Smooth muscle cell (in vitro differentiated cells): ENCODE data around the gene MAML1. TPM values are rescaled to one million over a fixed set of nuclear protein-coding genes. Genes with fewer than 3 reads are reported as not detected.
"Not testable (repeated sequence)": the region's sequence is repeated elsewhere in the genome, so short reads cannot be mapped to it uniquely, and the experiment has no call there.

ENCODE experiments used
- DNase-seq: peaks from one replicate; lab custom pipeline; 2025; ENCODE audit not compliant: unreplicated experiment; lab: John Stamatoyannopoulos, UW
- H2AFZ ChIP-seq: fragments of 200-600 bp; sonication (generic); 2 replicates; pipeline ENCODE4 v1.6.0; 2016; ENCODE audit warnings: antibody characterized with exemption, low read depth, mild to moderate bottlenecking
- H3F3A ChIP-seq: fragments of 200-600 bp; sonication (generic); 2 replicates; pipeline ENCODE4 v1.6.0; 2017; ENCODE audit warnings: antibody characterized with exemption, low read depth
- H3K27ac ChIP-seq: fragments of 200-600 bp; sonication (generic); 2 replicates; pipeline ENCODE4 v1.5.1; 2016; ENCODE audit warnings: low read depth, mild to moderate bottlenecking
- H3K27me3 ChIP-seq: fragments of 200-600 bp; sonication (generic); 2 replicates; pipeline ENCODE4 v1.6.1; 2016; ENCODE audit warnings: low read depth, mild to moderate bottlenecking
- H3K36me3 ChIP-seq: fragments of 200-600 bp; sonication (generic); 2 replicates; pipeline ENCODE4 v1.5.1; 2016; ENCODE audit warnings: low read depth
- H3K4me1 ChIP-seq: fragments of 200-600 bp; sonication (generic); 2 replicates; pipeline ENCODE4 v1.5.1; 2016; ENCODE audit warnings: low read depth
- H3K4me2 ChIP-seq: fragments of 200-600 bp; sonication (generic); 2 replicates; pipeline ENCODE4 v1.6.0; 2016; ENCODE audit warnings: mild to moderate bottlenecking
- H3K4me3 ChIP-seq: fragments of 200-600 bp; sonication (generic); 2 replicates; pipeline ENCODE4 v1.5.1; 2016; ENCODE audit warnings: mild to moderate bottlenecking
- H3K79me2 ChIP-seq: fragments of 200-600 bp; sonication (generic); 2 replicates; pipeline ENCODE4 v1.6.0; 2016; ENCODE audit warnings: low read depth, mild to moderate bottlenecking
- H3K9ac ChIP-seq: fragments of 200-600 bp; sonication (generic); 2 replicates; pipeline ENCODE4 v1.6.0; 2016; ENCODE audit warnings: low read depth
- H3K9me3 ChIP-seq: fragments of 200-600 bp; sonication (generic); replicated peaks from 2 replicates; pipeline ENCODE4 v1.5.1; 2016; ENCODE audit warnings: low read depth
- H4K20me1 ChIP-seq: fragments of 200-600 bp; sonication (generic); 2 replicates; pipeline ENCODE4 v1.6.0; 2016; ENCODE audit warnings: low read depth
- CTCF ChIP-seq: fragments of 200-600 bp; sonication (generic); IDR thresholded peaks from 2 replicates; pipeline ENCODE4 v1.5.1; 2017; ENCODE audit warnings: borderline replicate concordance, mild to moderate bottlenecking, antibody characterized with exemption; ENCODE audit not compliant: insufficient read depth, poor library complexity, severe bottlenecking
- WGBS: methylation state at CpG from one replicate; pipeline ENCODE4 v1.1.7; 2016; ENCODE audit warnings: low lambda C conversion rate; 5-methylcytosine and 5-hydroxymethylcytosine counted together
- polyA plus RNA-seq: library from polyadenylated mRNA; unstranded; fragments of >200 nt; fragmentation: Nextera tagmentation; extraction: Ambion mirVana; gene quantifications from 2 replicates; pipeline ENCODE4 v1.2.1, GENCODE V29; 2016
- total RNA-seq: library from RNA; depleted of rRNA; stranded (reverse); fragments of >200 nt; gene quantifications from 2 replicates; pipeline ENCODE4 v1.2.3, GENCODE V29; 2014

The MAML1 gene
- total and polyA plus RNA-seq, 2 experiments from 2014 or later = 9.9 to 11.5 TPM

- no peaks in the 10 kb centered on the region for H3K4me1 ChIP-seq
- H3K4me3 ChIP-seq = no peak overlapping the region
- no peaks in the 10 kb centered on the region for H3F3A ChIP-seq
- no peak overlapping the region for H3K9ac ChIP-seq
- H3K27ac ChIP-seq = no peak overlapping the region
- no peak overlapping the region for H2AFZ ChIP-seq
- WGBS = 95% methylated on average over 7 of the region's 7 CpGs
- no peaks in the 10 kb centered on the region for H4K20me1 ChIP-seq
- TF ChIP-seq CTCF = no peak
- no peaks in the 10 kb centered on the region for H3K9me3 ChIP-seq
- H3K79me2 ChIP-seq = no peaks in the 10 kb centered on the region
- H3K4me2 ChIP-seq = no peak overlapping the region
- no peaks in the 10 kb centered on the region for H3K36me3 ChIP-seq
- H3K27me3 ChIP-seq = no peaks in the 10 kb centered on the region
- no peak for DNase-seq
These were observed 55.7 kb downstream of the MAML1 start for GRCh38 chr5:179788193-179788854.

- H3K27ac ChIP-seq, DNase-seq, H2AFZ ChIP-seq, H3K9me3 ChIP-seq, H3K36me3 ChIP-seq, H3K27me3 ChIP-seq, H3K4me1 ChIP-seq, H3K79me2 ChIP-seq, H3K4me2 ChIP-seq, H3K4me3 ChIP-seq, H3K9ac ChIP-seq, H4K20me1 ChIP-seq, H3F3A ChIP-seq: not testable (repeated sequence)
- 97% methylated on average over 9 of the region's 9 CpGs for WGBS
These were observed 56.7 kb downstream of the MAML1 start for GRCh38 chr5:179789278-179789677.

GRCh38 chr5:179791881-179792611, 59.4 kb downstream of the MAML1 start:
- no peaks in the 10 kb centered on the region for H3K79me2 ChIP-seq
- no peaks in the 10 kb centered on the region for H3K9me3 ChIP-seq
- WGBS = 90% methylated on average over 15 of the region's 15 CpGs
- H3K4me1 ChIP-seq = peaks cover 4% of the 10 kb centered on the region
- no peaks in the 10 kb centered on the region for H3F3A ChIP-seq
- no peak overlapping the region for H3K4me3 ChIP-seq
- H4K20me1 ChIP-seq = no peaks in the 10 kb centered on the region
- H3K27me3 ChIP-seq = no peaks in the 10 kb centered on the region
- H3K27ac ChIP-seq = no peak overlapping the region
- no peak overlapping the region for H3K4me2 ChIP-seq
- DNase-seq = no peak
- no peaks in the 10 kb centered on the region for H3K36me3 ChIP-seq
- no peak for TF ChIP-seq CTCF
- H3K9ac ChIP-seq = no peak overlapping the region
- H2AFZ ChIP-seq = no peak overlapping the region

DNA sequence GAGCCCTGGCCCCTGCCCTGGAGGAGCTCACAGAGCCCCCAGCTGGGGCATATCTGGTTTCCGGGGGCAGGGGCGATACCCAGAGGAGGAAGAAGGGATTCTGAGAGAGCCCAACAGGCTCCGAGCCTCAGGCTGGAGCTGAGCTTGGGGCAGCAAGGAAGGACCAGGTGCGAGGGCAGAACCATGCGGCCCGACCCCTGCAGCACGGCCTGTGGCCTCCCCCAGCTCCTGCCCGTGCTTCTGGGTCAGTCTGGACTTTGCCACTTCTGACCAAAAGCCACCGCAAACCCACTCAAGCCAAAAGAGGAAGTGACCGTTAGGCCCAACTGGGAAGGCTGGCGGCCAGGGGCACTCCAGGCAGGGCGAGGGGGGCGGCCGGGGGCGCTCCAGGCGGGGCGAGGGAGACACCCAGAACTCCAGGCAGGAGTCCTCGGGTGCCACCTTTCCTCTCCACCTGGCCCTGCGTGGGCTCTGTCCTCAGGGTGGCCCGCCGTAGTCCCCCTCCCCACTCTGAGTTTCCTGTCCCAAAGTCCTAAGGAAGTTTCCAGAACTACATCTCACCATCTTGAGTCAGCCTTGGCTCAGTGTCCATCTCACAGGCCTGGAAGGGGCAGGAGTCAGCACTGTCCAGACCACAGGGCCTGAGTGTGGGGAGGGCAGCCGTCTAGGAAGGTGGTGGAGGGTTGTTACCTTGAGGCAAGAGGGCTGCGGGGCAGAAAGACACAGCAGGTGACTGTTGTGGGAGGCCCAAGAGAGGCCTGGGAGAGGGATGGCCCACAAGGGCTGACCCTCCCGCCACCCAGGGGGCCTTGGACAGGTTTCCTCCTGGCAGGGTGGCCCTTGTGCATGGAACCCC, 60.2 kb downstream of the MAML1 start:
- Histone ChIP-seq H3K27ac (no peak overlapping the region), H3F3A (no peaks in the 10 kb centered on the region), H3K27me3 (no peaks in the 10 kb centered on the region), H2AFZ (no peak overlapping the region), H3K4me2 (no peak overlapping the region), H3K9ac (no peak overlapping the region), H3K36me3 (no peaks in the 10 kb centered on the region), H3K4me1 (peaks cover 4% of the 10 kb centered on the region), H3K4me3 (no peak overlapping the region), H3K79me2 (no peaks in the 10 kb centered on the region), H4K20me1 (no peaks in the 10 kb centered on the region), H3K9me3 (no peaks in the 10 kb centered on the region)
- TF ChIP-seq CTCF = no peak
- WGBS = 97% methylated on average over 21 of the region's 24 CpGs
- DNase-seq = no peak
